GM23248 (cell line): ENCODE results near the gene GLS. TPM values are rescaled to one million over a fixed set of nuclear protein-coding genes. Genes with fewer than 3 reads are reported as not detected.
A peak's percentile ranks its signal among the peaks of the same experiment; 100 is the strongest.

ENCODE experiments used
- DNase-seq: peaks from one replicate; pipeline ENCODE4 v3.0.0-alpha.2; 2015
- H2AFZ ChIP-seq: fragments of 200-600 bp; sonication (generic); 2 replicates; pipeline ENCODE4 v1.6.1; 2016; ENCODE audit warnings: antibody characterized with exemption
- H3F3A ChIP-seq: fragments of 200-600 bp; sonication (generic); 2 replicates; pipeline ENCODE4 v1.6.1; 2016; ENCODE audit warnings: mild to moderate bottlenecking, antibody characterized with exemption, mixed run types; ENCODE audit not compliant: insufficient read depth
- H3K27ac ChIP-seq: fragments of 200-600 bp; sonication (generic); 2 replicates; pipeline ENCODE4 v1.5.1; 2016; ENCODE audit warnings: mild to moderate bottlenecking
- H3K27me3 ChIP-seq: fragments of 200-600 bp; sonication (generic); replicated peaks from 2 replicates; pipeline ENCODE4 v1.6.1; 2016; ENCODE audit warnings: mild to moderate bottlenecking; ENCODE audit not compliant: insufficient read depth
- H3K36me3 ChIP-seq: fragments of 200-600 bp; sonication (generic); 2 replicates; pipeline ENCODE4 v1.6.1; 2016; ENCODE audit warnings: low read depth, mild to moderate bottlenecking
- H3K4me1 ChIP-seq: fragments of 200-600 bp; sonication (generic); 2 replicates; pipeline ENCODE4 v1.6.1; 2016; ENCODE audit warnings: mild to moderate bottlenecking; ENCODE audit not compliant: insufficient read depth
- H3K4me2 ChIP-seq: fragments of 200-600 bp; sonication (generic); one replicate; pipeline ENCODE4 v1.6.1; 2016; ENCODE audit warnings: mild to moderate bottlenecking; ENCODE audit not compliant: unreplicated experiment
- H3K4me3 ChIP-seq: fragments of 200-600 bp; sonication (generic); 2 replicates; pipeline ENCODE4 v1.5.1; 2016; ENCODE audit warnings: mild to moderate bottlenecking
- H3K79me2 ChIP-seq: fragments of 200-600 bp; sonication (generic); 2 replicates; pipeline ENCODE4 v1.6.1; 2016; ENCODE audit warnings: mild to moderate bottlenecking; ENCODE audit not compliant: insufficient read depth
- H3K9ac ChIP-seq: fragments of 200-600 bp; sonication (generic); 2 replicates; pipeline ENCODE4 v1.6.1; 2016; ENCODE audit warnings: mild to moderate bottlenecking
- H3K9me2 ChIP-seq: fragments of 200-600 bp; sonication (generic); 2 replicates; pipeline ENCODE4 v1.6.1; 2016; ENCODE audit warnings: mixed run types, mild to moderate bottlenecking, moderate library complexity; ENCODE audit not compliant: insufficient read depth
- H3K9me3 ChIP-seq: fragments of 200-600 bp; sonication (generic); one replicate; pipeline ENCODE4 v1.6.1; 2017; ENCODE audit warnings: low read depth
- H4K20me1 ChIP-seq: fragments of 200-600 bp; sonication (generic); 2 replicates; pipeline ENCODE4 v1.6.0; 2016; ENCODE audit not compliant: insufficient read depth
- EZH2 ChIP-seq: fragments of 200-600 bp; sonication (generic); IDR thresholded peaks from 2 replicates; pipeline ENCODE4 v1.6.1; 2018; ENCODE audit warnings: antibody characterized with exemption, mild to moderate bottlenecking; ENCODE audit not compliant: insufficient read depth, poor library complexity, severe bottlenecking
- EZH2phosphoT487 ChIP-seq: fragments of 200-600 bp; sonication (generic); IDR thresholded peaks from 2 replicates; pipeline ENCODE4 v1.6.1; 2018; ENCODE audit warnings: antibody characterized with exemption, moderate library complexity, mild to moderate bottlenecking, low read depth; ENCODE audit not compliant: insufficient read depth
- WGBS, 2 experiments: methylation state at CpG; one replicate each; pipeline ENCODE4 v1.1.6; 2015 to 2017; ENCODE audit warnings: low lambda C conversion rate in 2 of 2, low coverage in 1 of 2; ENCODE audit errors: missing lambda C conversion rate in 2 of 2; 5-methylcytosine and 5-hydroxymethylcytosine counted together
- in situ Hi-C: fragments of 300-500 bp; cut with MboI; formaldehyde crosslinking; loops from 2 replicates; pipeline ENCODE4 v1.15.0; 2020
- polyA plus RNA-seq: library from polyadenylated mRNA; unstranded; fragments of >200 nt; fragmentation: Nextera tagmentation; extraction: Ambion mirVana; gene quantifications from 2 replicates; pipeline ENCODE4 v1.2.1, GENCODE V29; 2016
- total RNA-seq: library from RNA; depleted of rRNA; stranded (reverse); fragments of >200 nt; shearing (Covaris generic); gene quantifications from 2 replicates; pipeline ENCODE4 v1.2.3, GENCODE V29; 2014

Gene GLS
- total and polyA plus RNA-seq, 2 experiments from 2014 or later, result 96.0 to 362 TPM

DNA sequence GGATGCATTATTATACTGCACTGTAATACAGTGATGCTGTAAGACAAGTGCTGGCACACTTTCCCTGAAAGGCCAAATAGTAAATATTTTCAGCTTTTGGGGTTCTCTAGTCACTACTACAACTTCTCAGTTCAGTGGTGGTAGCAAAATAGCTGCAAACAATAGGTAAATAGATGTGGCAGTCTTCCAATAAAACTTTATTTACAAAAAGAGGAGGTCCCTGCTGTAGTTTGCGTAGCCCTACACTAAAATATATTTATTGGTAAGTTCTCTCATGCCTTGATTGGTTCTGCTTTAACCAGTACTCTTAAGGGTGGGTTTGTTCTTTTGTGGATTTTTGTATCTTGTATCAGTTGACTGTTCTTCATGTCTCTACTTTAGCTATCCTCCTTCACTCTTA is 7.8 kb downstream of the GLS start:
- peak overlapping the region; percentile 15; the same call in 1 of the 2 replicates for H3K27ac ChIP-seq
- H3K27me3 ChIP-seq, result no peaks in the 10 kb centered on the region
- H3K4me2 ChIP-seq, result peak overlapping the region; percentile 97

DNA sequence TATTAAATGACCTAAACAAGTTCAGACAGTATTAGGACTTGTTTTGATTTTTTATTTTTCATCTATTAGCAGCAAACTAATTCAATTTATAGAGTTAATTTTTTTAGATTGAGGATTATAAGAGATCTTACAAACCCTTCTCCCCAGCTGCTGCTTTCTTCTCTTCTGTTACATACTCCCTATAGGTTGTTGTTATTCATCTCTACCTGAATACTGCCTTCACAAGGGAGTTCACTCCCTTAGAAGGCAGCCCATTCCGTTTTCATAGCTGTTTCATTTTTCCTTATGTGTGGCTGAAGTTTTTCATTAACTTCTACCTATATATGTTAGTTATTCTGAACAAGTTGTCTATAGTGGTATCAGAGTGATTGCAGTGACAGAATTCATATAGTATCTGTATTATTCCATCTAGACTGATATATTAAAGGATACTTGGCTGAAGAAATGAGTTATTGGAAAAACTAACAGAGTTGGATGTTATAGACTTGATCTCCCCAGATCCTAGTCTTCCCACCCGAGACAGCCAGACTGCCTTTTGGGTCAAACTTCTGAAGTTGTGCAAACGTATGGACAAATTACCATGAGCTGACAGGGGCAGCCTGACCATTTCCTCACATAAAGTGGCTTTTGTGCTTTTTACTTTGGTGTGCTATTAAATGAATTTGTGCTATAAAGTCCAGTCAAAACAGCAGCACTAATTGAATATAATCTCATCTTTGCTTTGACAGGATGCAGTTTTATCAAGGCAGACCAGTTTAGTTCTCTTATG is 8.7 kb downstream of the GLS start:
- Histone ChIP-seq H3K9me2 (no peaks in the 10 kb centered on the region), H3K9ac (peak overlapping the region; percentile 32), H3K4me2 (peak overlapping the region; percentile 97), H3K79me2 (peaks cover 100% of the 10 kb centered on the region), H3K27me3 (no peaks in the 10 kb centered on the region), H3K36me3 (peaks cover 39% of the 10 kb centered on the region), H3K4me1 (peaks cover 93% of the 10 kb centered on the region), H4K20me1 (peaks cover 65% of the 10 kb centered on the region), H3K4me3 (peak overlapping the region; percentile 92), H3K27ac (peak overlapping the region; percentile 36), H3K9me3 (no peaks in the 10 kb centered on the region), H3F3A (peaks cover 88% of the 10 kb centered on the region), H2AFZ (no peak overlapping the region)
- DNase-seq, result no peak
- WGBS, 2 experiments, result 93 to 97% methylated on average over 3 of the region's 3 CpGs
- in situ Hi-C loops, result no loop called here
- TF ChIP-seq EZH2phosphoT487, result no peak
- no peak for TF ChIP-seq EZH2

More for the DNA sequence above, 7.8 kb downstream of the GLS start:
- Histone ChIP-seq H4K20me1 (peaks cover 71% of the 10 kb centered on the region), H2AFZ (no peak overlapping the region), H3K79me2 (peaks cover 100% of the 10 kb centered on the region), H3K4me1 (peaks cover 91% of the 10 kb centered on the region), H3K36me3 (peaks cover 47% of the 10 kb centered on the region), H3K9ac (peak overlapping the region; percentile 32), H3K4me3 (peak overlapping the region; percentile 92), H3K9me3 (no peaks in the 10 kb centered on the region), H3F3A (peaks cover 89% of the 10 kb centered on the region), H3K9me2 (no peaks in the 10 kb centered on the region)
- 95 to 100% methylated on average over 1 of the region's 1 CpG for WGBS, 2 experiments
- in situ Hi-C loops, result no loop called here
- DNase-seq, result no peak
- TF ChIP-seq EZH2phosphoT487 (no peak), EZH2 (no peak)

DNA sequence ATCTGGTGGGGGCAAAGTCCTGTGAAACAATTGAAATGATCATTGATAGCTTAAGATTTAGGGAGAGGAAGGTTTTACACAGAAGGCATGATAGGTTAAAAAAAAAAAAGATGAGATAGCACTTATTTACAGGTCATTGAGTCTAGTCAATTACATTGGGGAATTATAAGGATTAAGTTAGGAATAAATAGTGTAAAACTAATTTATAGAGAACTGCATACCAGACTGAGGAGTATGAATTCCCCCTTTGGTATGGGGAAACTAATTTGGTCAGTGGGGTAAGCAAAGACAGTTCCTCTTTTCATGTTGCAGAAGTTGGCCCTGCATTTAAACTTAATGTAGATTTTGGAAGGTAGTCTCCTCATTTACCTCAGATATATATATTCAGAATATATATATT is 10.8 kb downstream of the GLS start:
- Histone ChIP-seq H3K27ac (peak overlapping the region; percentile 36), H3K4me2 (peak overlapping the region; percentile 97), H3K4me1 (peaks cover 79% of the 10 kb centered on the region), H3K9me3 (no peaks in the 10 kb centered on the region), H3K4me3 (peak overlapping the region; percentile 30), H4K20me1 (peaks cover 59% of the 10 kb centered on the region), H3K27me3 (no peaks in the 10 kb centered on the region), H2AFZ (no peak overlapping the region), H3K79me2 (peaks cover 100% of the 10 kb centered on the region), H3K9me2 (no peaks in the 10 kb centered on the region), H3K9ac (no peak overlapping the region), H3F3A (peaks cover 89% of the 10 kb centered on the region), H3K36me3 (peaks cover 51% of the 10 kb centered on the region)
- DNase-seq, result no peak
- in situ Hi-C loops, result no loop called here
- TF ChIP-seq EZH2 (no peak), EZH2phosphoT487 (no peak)

DNA sequence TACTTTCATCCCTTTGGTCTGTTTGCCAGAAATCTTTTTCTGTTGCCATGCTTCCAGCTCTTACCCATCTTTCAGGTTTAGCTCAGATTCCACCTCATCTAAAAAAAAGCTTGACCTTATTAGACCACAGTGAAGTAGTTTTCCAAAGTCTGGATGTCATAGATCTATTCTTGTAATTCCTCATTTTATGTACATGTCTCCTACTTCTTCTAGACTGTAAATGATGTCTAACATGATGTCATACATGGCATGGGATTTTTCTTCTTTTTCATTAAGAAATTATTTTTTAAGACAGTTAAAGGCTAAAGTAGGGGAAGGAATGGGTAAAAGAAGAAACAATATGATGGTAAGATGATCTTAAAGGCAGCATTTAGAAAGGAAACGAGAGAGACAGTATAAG is 11.3 kb downstream of the GLS start:
- Histone ChIP-seq H3K36me3 (peaks cover 56% of the 10 kb centered on the region), H3K27me3 (no peaks in the 10 kb centered on the region), H4K20me1 (peaks cover 58% of the 10 kb centered on the region), H3K4me2 (peak overlapping the region; percentile 97), H3F3A (peaks cover 91% of the 10 kb centered on the region), H3K4me3 (peak overlapping the region; percentile 7), H3K27ac (peak overlapping the region; percentile 36; the same call in 1 of the 2 replicates), H3K79me2 (peaks cover 100% of the 10 kb centered on the region), H3K9me3 (no peaks in the 10 kb centered on the region), H3K4me1 (peaks cover 78% of the 10 kb centered on the region), H2AFZ (no peak overlapping the region), H3K9ac (peak overlapping the region; percentile 6; the same call in 1 of the 2 replicates), H3K9me2 (no peaks in the 10 kb centered on the region)
- no peak for DNase-seq
- TF ChIP-seq EZH2phosphoT487 (no peak), EZH2 (no peak)
- in situ Hi-C loops, result no loop called here
- 100% methylated on average over 1 of the region's 1 CpG for WGBS, 2 experiments
